Caco-2 (cell line): Measurements from ENCODE around the gene GPR32. TPM values are rescaled to one million over a fixed set of nuclear protein-coding genes. Genes with fewer than 3 reads are reported as not detected.

Experiments used
- BruUV-seq: library from RNA; stranded (reverse); fragments of 400-500 nt; replicated peaks from 2 replicates; lab custom pipeline; 2021; lab: Mats Ljungman, UMichigan
- CTCF ChIA-PET: fragments of 300-600 bp; sonication (Branson Sonifier 250); formaldehyde crosslinking; loops from one replicate; lab custom pipeline; 2022; ENCODE audit warnings: antibody characterized with exemption; lab: Charles Lee
- POLR2A ChIA-PET: fragments of 300-600 bp; sonication (Branson Sonifier 250); formaldehyde crosslinking; loops from one replicate; lab custom pipeline; 2022; ENCODE audit warnings: antibody characterized with exemption; lab: Charles Lee
- DNase-seq, 2 experiments: peaks; one replicate each; pipeline versions ENCODE4 v3.0.0 to v3.0.0-alpha.2; 2020 to 2022
- H3K27me3 ChIP-seq: replicated peaks from 2 replicates; pipeline ENCODE4 v1.6.0; 2011; ENCODE audit warnings: low read length; ENCODE audit not compliant: control insufficient read depth, insufficient read depth
- H3K36me3 ChIP-seq: 2 replicates; pipeline ENCODE4 v1.5.1; 2011; ENCODE audit warnings: low read length; ENCODE audit not compliant: control insufficient read depth, insufficient read depth
- H3K4me1 ChIP-seq: fragments of 250-450 bp; sonication (Bioruptor Pico); 2 replicates; pipeline ENCODE4 v1.5.1; 2020; ENCODE audit warnings: mild to moderate bottlenecking
- H3K4me3 ChIP-seq: 2 replicates; pipeline ENCODE4 v1.5.1; 2011; ENCODE audit warnings: low read depth, mild to moderate bottlenecking, control low read depth, low read length
- H3K9me3 ChIP-seq: fragments of 250-450 bp; sonication (Bioruptor Pico); 2 replicates; pipeline ENCODE4 v1.5.1; 2020; ENCODE audit warnings: mild to moderate bottlenecking, moderate library complexity
- H3K27ac Mint-ChIP-seq: one replicate; pipeline ENCODE4 v1.8.0; 2022; ENCODE audit warnings: mixed read lengths; ENCODE audit not compliant: unreplicated experiment
- H3K27me3 Mint-ChIP-seq: one replicate; pipeline ENCODE4 v1.8.0; 2022; ENCODE audit warnings: mixed read lengths; ENCODE audit not compliant: insufficient read depth, unreplicated experiment
- H3K36me3 Mint-ChIP-seq: one replicate; pipeline ENCODE4 v1.8.0; 2022; ENCODE audit warnings: mild to moderate bottlenecking, mixed read lengths; ENCODE audit not compliant: insufficient read depth, unreplicated experiment
- H3K4me1 Mint-ChIP-seq: one replicate; pipeline ENCODE4 v1.8.0; 2022; ENCODE audit warnings: low read depth, mixed read lengths; ENCODE audit not compliant: unreplicated experiment
- H3K4me3 Mint-ChIP-seq: one replicate; pipeline ENCODE4 v1.8.0; 2022; ENCODE audit warnings: mild to moderate bottlenecking, moderate library complexity, mixed read lengths; ENCODE audit not compliant: unreplicated experiment
- H3K9me3 Mint-ChIP-seq: one replicate; pipeline ENCODE4 v1.8.0; 2022; ENCODE audit warnings: mixed read lengths; ENCODE audit not compliant: unreplicated experiment
- CTCF ChIP-seq, 2 experiments: fragments of 200-600 bp in 1 of 2; IDR thresholded peaks; 1 replicate in 1 of 2; 2 replicates in 1 of 2; pipeline versions ENCODE4 v1.5.1 to v1.8.0; 2011 to 2022; ENCODE audit warnings: antibody characterized with exemption in 1 of 2, control low read depth in 1 of 2, inconsistent platforms in 1 of 2, low read depth in 1 of 2, low read length in 1 of 2, mild to moderate bottlenecking in 1 of 2, moderate library complexity in 1 of 2; ENCODE audit not compliant: insufficient read depth in 1 of 2, severe bottlenecking in 1 of 2, unreplicated experiment in 1 of 2
- intact Hi-C: fragments of 100-400 bp; cut with micrococcal nuclease; formaldehyde crosslinking; loops from one replicate; pipeline ENCODE4 v1.10.0; 2022; ENCODE audit not compliant: unreplicated experiment
- total RNA-seq: library from RNA; stranded (reverse); gene quantifications from 2 replicates; pipeline ENCODE4 v1.2.3, GENCODE V29; 2022

The GPR32 gene
- total RNA-seq, 1 experiment from 2014 or later = not detected

GRCh38 chr19:50797781-50798658 lies 27.8 kb downstream of the GPR32 start:
- Mint-ChIP-seq H3K36me3 (peaks cover 100% of the 10 kb centered on the region), H3K4me3 (no peak overlapping the region), H3K9me3 (no peaks in the 10 kb centered on the region), H3K27me3 (no peaks in the 10 kb centered on the region), H3K27ac (no peak overlapping the region), H3K4me1 (peaks cover 5% of the 10 kb centered on the region)
- TF ChIP-seq CTCF (IDR thresholded peaks at IDR 0.05; ENCODE audit: insufficient read depth in 1 of 2, low read depth in 1 of 2, low read length in 1 of 2, severe bottlenecking in 1 of 2, unreplicated experiment in 1 of 2) = no peak
- Histone ChIP-seq H3K4me1 (peaks cover 10% of the 10 kb centered on the region; the same call in 1 of the 2 replicates), H3K36me3 (peaks cover 13% of the 10 kb centered on the region), H3K4me3 (no peak overlapping the region), H3K27me3 (no peaks in the 10 kb centered on the region), H3K9me3 (no peaks in the 10 kb centered on the region)
- intact Hi-C loops = no loop called here
- no TSS peak for BruUV-seq
- ChIA-PET CTCF (interaction anchor here (0.5 kb wide), 1 partner anchor 135 kb away, joined by 3 read pairs; no protein-coding TSS in a partner anchor), POLR2A (no interaction called here)
- DNase-seq = no peak

- Histone ChIP-seq H3K4me3 (no peak overlapping the region), H3K4me1 (peaks cover 10% of the 10 kb centered on the region; the same call in 1 of the 2 replicates), H3K36me3 (peaks cover 13% of the 10 kb centered on the region), H3K9me3 (no peaks in the 10 kb centered on the region), H3K27me3 (no peaks in the 10 kb centered on the region)
- ChIA-PET POLR2A (no interaction called here), CTCF (no interaction called here)
- intact Hi-C loops = no loop called here
- H3K36me3 Mint-ChIP-seq = peaks cover 100% of the 10 kb centered on the region
- no peak overlapping the region for H3K4me3 Mint-ChIP-seq
- BruUV-seq = no TSS peak
- H3K27me3 Mint-ChIP-seq = no peaks in the 10 kb centered on the region
- no peak overlapping the region for H3K27ac Mint-ChIP-seq
- no peaks in the 10 kb centered on the region for H3K9me3 Mint-ChIP-seq
- TF ChIP-seq CTCF (IDR thresholded peaks at IDR 0.05; ENCODE audit: insufficient read depth in 1 of 2, low read depth in 1 of 2, low read length in 1 of 2, severe bottlenecking in 1 of 2, unreplicated experiment in 1 of 2) = no peak
- no peak for DNase-seq
- peaks cover 5% of the 10 kb centered on the region for H3K4me1 Mint-ChIP-seq
Observed at GRCh38 chr19:50798659-50799546, 28.6 kb downstream of the GPR32 start.

- H3K4me1 Mint-ChIP-seq = peaks cover 5% of the 10 kb centered on the region
- CTCF ChIA-PET = no interaction called here
- no peak for DNase-seq
- Histone ChIP-seq H3K9me3 (no peaks in the 10 kb centered on the region), H3K27me3 (no peaks in the 10 kb centered on the region), H3K4me1 (peaks cover 10% of the 10 kb centered on the region; the same call in 1 of the 2 replicates), H3K4me3 (no peak overlapping the region), H3K36me3 (peaks cover 13% of the 10 kb centered on the region)
- H3K4me3 Mint-ChIP-seq = no peak overlapping the region
- intact Hi-C loops = no loop called here
- H3K9me3 Mint-ChIP-seq = no peaks in the 10 kb centered on the region
- no peak overlapping the region for H3K27ac Mint-ChIP-seq
- no TSS peak for BruUV-seq
- H3K27me3 Mint-ChIP-seq = no peaks in the 10 kb centered on the region
- POLR2A ChIA-PET = no interaction called here
- H3K36me3 Mint-ChIP-seq = peaks cover 100% of the 10 kb centered on the region
- no peak for TF ChIP-seq CTCF (IDR thresholded peaks at IDR 0.05; ENCODE audit: insufficient read depth in 1 of 2, low read depth in 1 of 2, low read length in 1 of 2, severe bottlenecking in 1 of 2, unreplicated experiment in 1 of 2)
Observed at GRCh38 chr19:50799547-50799851, 29.2 kb downstream of the GPR32 start.
